ENCODE results near the gene SYTL3. TPM values are rescaled to one million over a fixed set of nuclear protein-coding genes. Genes with fewer than 3 reads are reported as not detected.

The SYTL3 gene
- total RNA-seq, 1 experiment from 2014 or later: 14.2 TPM

DNA sequence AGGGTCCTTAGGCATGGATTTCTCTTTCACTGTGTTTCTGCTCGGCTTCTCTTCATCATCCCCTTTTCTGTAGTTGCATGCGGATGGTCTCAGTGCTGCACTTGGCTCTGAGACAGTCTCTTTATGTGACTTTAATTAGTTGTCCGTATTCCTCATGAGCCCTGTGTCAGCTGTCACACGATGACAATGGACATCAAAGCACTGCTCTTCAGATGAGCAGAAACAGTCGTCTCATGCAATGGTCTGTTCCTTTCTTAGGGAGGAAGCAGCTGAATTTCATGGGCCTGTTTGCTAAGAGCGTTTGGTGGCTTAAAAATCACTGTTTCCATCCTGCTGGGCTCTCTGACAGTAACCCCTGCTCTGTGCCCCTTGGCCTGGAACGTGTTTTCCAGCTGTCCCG lies 64.9 kb downstream of the SYTL3 start:
- Mint-ChIP-seq H3K4me3 (ENCODE audit: low read depth, unreplicated experiment) (no peak overlapping the region), H3K36me3 (ENCODE audit: insufficient read depth, unreplicated experiment) (peaks cover 9% of the 10 kb centered on the region), H3K27me3 (ENCODE audit: unreplicated experiment) (no peaks in the 10 kb centered on the region), H3K27ac (ENCODE audit: unreplicated experiment) (no peak overlapping the region), H3K9me3 (ENCODE audit: low read depth, unreplicated experiment) (no peaks in the 10 kb centered on the region), H3K4me1 (ENCODE audit: low read depth, unreplicated experiment) (peaks cover 50% of the 10 kb centered on the region)
- CTCF ChIA-PET: no interaction called here
- DNase-seq: no peak
- no TSS peak for BruUV-seq (replicated peaks)
- intact Hi-C loops (cut with micrococcal nuclease; ENCODE audit: unreplicated experiment): no loop called here
- no peak for TF ChIP-seq CTCF (IDR thresholded peaks at IDR 0.05; ENCODE audit: unreplicated experiment)

DNA sequence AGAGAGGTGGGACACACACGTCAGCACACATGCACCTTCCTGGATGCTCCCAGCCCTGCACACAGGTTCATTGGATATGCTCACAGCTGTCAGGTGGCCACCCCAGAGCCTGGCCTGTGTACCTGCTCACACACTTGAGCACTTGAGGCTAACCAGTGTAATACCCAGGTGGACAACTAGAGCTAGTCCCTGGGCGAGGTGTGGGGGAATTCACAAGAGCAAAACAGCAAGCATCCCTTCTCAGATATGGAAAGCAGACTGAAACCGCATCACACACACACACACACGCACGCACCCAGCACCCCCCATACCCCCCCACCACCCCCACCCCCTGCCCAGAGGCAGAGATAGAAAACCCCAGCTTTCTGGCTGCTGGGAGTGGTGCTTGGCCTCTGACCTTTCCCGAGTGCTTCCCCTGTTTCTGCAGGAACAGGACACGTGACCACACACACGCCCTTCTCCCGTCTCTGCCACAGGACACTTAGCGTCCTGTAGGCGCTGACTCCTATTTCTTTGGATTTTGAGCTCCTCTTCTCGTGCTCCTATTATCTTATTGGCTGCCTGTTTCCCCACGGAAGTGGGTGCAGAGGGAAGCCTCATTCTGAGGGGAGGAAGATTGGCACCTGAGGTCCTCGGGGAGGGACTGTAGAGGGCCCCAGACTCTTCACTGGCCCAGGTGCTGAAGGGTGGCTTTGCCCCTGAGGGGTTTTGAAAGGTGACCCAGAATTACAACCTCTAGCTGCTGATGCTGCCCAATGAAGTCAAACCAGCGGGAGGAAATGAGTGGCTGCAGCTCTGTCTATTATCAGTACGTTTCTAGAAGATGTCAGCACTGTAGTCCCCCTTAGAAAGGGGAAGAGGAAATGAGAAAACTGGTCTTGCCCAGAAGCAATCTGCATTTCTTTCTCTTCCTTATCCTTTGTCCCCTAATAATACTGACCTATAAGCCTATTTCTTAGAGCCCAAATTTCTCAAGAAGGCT lies 65.8 kb downstream of the SYTL3 start:
- Mint-ChIP-seq H3K27me3 (ENCODE audit: unreplicated experiment) (no peaks in the 10 kb centered on the region), H3K9me3 (ENCODE audit: low read depth, unreplicated experiment) (no peaks in the 10 kb centered on the region), H3K4me3 (ENCODE audit: low read depth, unreplicated experiment) (no peak overlapping the region), H3K27ac (ENCODE audit: unreplicated experiment) (no peak overlapping the region), H3K36me3 (ENCODE audit: insufficient read depth, unreplicated experiment) (peaks cover 16% of the 10 kb centered on the region), H3K4me1 (ENCODE audit: low read depth, unreplicated experiment) (peaks cover 51% of the 10 kb centered on the region)
- no peak for DNase-seq
- CTCF ChIA-PET: interaction anchor here (0.7 kb wide), 1 partner anchor 9 kb away, joined by 3 read pairs; no protein-coding TSS in a partner anchor
- no peak for TF ChIP-seq CTCF (IDR thresholded peaks at IDR 0.05; ENCODE audit: unreplicated experiment)
- intact Hi-C loops (cut with micrococcal nuclease; ENCODE audit: unreplicated experiment): no loop called here
- no TSS peak for BruUV-seq (replicated peaks)

GRCh38 chr6:158717341-158718330 lies 67.8 kb downstream of the SYTL3 start:
- Mint-ChIP-seq H3K4me3 (ENCODE audit: low read depth, unreplicated experiment) (no peak overlapping the region), H3K4me1 (ENCODE audit: low read depth, unreplicated experiment) (peaks cover 42% of the 10 kb centered on the region), H3K36me3 (ENCODE audit: insufficient read depth, unreplicated experiment) (peaks cover 27% of the 10 kb centered on the region), H3K9me3 (ENCODE audit: low read depth, unreplicated experiment) (no peaks in the 10 kb centered on the region), H3K27me3 (ENCODE audit: unreplicated experiment) (no peaks in the 10 kb centered on the region), H3K27ac (ENCODE audit: unreplicated experiment) (peak overlapping the region; percentile 40)
- intact Hi-C loops (cut with micrococcal nuclease; ENCODE audit: unreplicated experiment): loop anchor here (2.0 kb wide), 1 partner anchor 45 kb away; no protein-coding TSS in a partner anchor
- TF ChIP-seq CTCF (IDR thresholded peaks at IDR 0.05; ENCODE audit: unreplicated experiment): no peak
- no TSS peak for BruUV-seq (replicated peaks)
- DNase-seq: no peak
- CTCF ChIA-PET: interaction anchor here (1.0 to 1.7 kb wide), 5 partner anchors 9 to 283 kb away, joined by 3 to 7 read pairs (median 5); partner anchors contain the start of gene RSPH3

DNA sequence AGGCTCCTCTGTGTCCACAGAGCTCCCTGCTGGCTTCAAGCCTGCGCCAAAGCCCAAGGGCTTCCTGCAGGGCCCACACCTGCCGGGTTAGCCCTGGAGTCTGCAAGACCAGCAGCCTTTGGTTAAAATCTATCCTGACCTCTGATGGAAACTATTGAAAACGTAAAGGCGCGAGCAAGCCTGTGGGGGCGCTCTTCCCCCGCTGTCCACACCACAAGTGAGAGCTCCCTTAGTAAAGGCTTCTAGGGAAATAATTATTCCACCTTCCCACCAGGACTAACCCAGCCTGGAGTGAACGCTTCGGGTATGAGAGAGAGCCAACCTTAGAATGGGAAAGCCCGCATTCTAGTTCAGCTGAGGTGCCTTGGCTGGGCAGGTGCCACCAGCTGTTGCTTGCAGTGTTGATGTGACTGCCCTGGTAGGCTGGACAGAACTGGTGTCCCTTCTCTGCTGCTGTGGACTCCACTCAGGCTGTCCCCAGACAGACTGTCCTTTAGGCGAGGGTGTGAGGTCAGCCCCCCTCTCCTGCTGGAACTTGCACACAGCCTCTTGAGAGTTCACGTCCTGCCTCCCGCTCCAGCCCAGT lies 68.7 kb downstream of the SYTL3 start:
- BruUV-seq (replicated peaks): no TSS peak
- Mint-ChIP-seq H3K4me1 (ENCODE audit: low read depth, unreplicated experiment) (peaks cover 45% of the 10 kb centered on the region), H3K27me3 (ENCODE audit: unreplicated experiment) (no peaks in the 10 kb centered on the region), H3K36me3 (ENCODE audit: insufficient read depth, unreplicated experiment) (peaks cover 27% of the 10 kb centered on the region), H3K4me3 (ENCODE audit: low read depth, unreplicated experiment) (no peak overlapping the region), H3K27ac (ENCODE audit: unreplicated experiment) (peak overlapping the region; percentile 40), H3K9me3 (ENCODE audit: low read depth, unreplicated experiment) (no peaks in the 10 kb centered on the region)
- intact Hi-C loops (cut with micrococcal nuclease; ENCODE audit: unreplicated experiment): loop anchor here (2.0 kb wide), 1 partner anchor 44 kb away; no protein-coding TSS in a partner anchor
- peak; percentile 62 for DNase-seq
- CTCF ChIA-PET: interaction anchor here (0.5 to 1.7 kb wide), 7 partner anchors 10 to 282 kb away, joined by 3 to 7 read pairs (median 4); partner anchors contain the start of gene RSPH3
- peak; percentile 71 for TF ChIP-seq CTCF (IDR thresholded peaks at IDR 0.05; ENCODE audit: unreplicated experiment)

Measured in Calu3 (cell line).